HUES48 (cell line): ENCODE data around the gene CDKN1A.

Experiments used
- H3K27ac ChIP-seq: one replicate; pipeline ENCODE4 v1.7.0; 2013; ENCODE audit warnings: low read depth, low read length, inconsistent platforms
- H3K27me3 ChIP-seq: 2 replicates; pipeline ENCODE4 v1.6.1; 2013; ENCODE audit warnings: mild to moderate bottlenecking, low read length; ENCODE audit not compliant: control insufficient read depth, insufficient read depth
- H3K36me3 ChIP-seq: 2 replicates; pipeline ENCODE4 v1.6.1; 2013; ENCODE audit warnings: low read length; ENCODE audit not compliant: control insufficient read depth, insufficient read depth
- H3K4me1 ChIP-seq: 2 replicates; pipeline ENCODE4 v1.6.1; 2013; ENCODE audit warnings: mild to moderate bottlenecking, low read length; ENCODE audit not compliant: control insufficient read depth, insufficient read depth
- H3K4me3 ChIP-seq: 2 replicates; pipeline ENCODE4 v1.5.1; 2013; ENCODE audit warnings: mild to moderate bottlenecking, low read depth, low read length
- H3K9ac ChIP-seq: 2 replicates; pipeline ENCODE4 v1.6.1; 2013; ENCODE audit warnings: mild to moderate bottlenecking, low read depth, low read length, moderate library complexity
- H3K9me3 ChIP-seq: 2 replicates; pipeline ENCODE4 v1.6.1; 2013; ENCODE audit warnings: low read length; ENCODE audit not compliant: control insufficient read depth, insufficient read depth

CDKN1A gene

GRCh38 chr6:36679043-36679833 lies 724 bp downstream of the CDKN1A start:
- Histone ChIP-seq H3K27me3 (peaks cover 37% of the 10 kb centered on the region), H3K27ac (peak overlapping the region; percentile 55), H3K4me1 (peaks cover 23% of the 10 kb centered on the region)

GRCh38 chr6:36682328-36683144 lies 4.0 kb downstream of the CDKN1A start:
- H3K4me3 ChIP-seq, result no peak overlapping the region
- H3K27me3 ChIP-seq, result peaks cover 31% of the 10 kb centered on the region
- H3K36me3 ChIP-seq, result peaks cover 32% of the 10 kb centered on the region
- H3K9me3 ChIP-seq, result no peaks in the 10 kb centered on the region
- H3K4me1 ChIP-seq, result peaks cover 8% of the 10 kb centered on the region
- no peak overlapping the region for H3K9ac ChIP-seq
- H3K27ac ChIP-seq, result no peak overlapping the region

More at GRCh38 chr6:36679043-36679833, 724 bp downstream of the CDKN1A start:
- Histone ChIP-seq H3K36me3 (peaks cover 7% of the 10 kb centered on the region; the same call in 1 of the 2 replicates), H3K9ac (peak overlapping the region; percentile 58; the same call in 1 of the 2 replicates), H3K9me3 (no peaks in the 10 kb centered on the region), H3K4me3 (peak overlapping the region; percentile 82)

GRCh38 chr6:36683145-36683655 lies 4.7 kb downstream of the CDKN1A start:
- peaks cover 32% of the 10 kb centered on the region for H3K36me3 ChIP-seq
- peaks cover 25% of the 10 kb centered on the region for H3K27me3 ChIP-seq
- no peak overlapping the region for H3K27ac ChIP-seq
- 0 out of 2 replicates have a peak, but pooled peaks cover 1% of the 10 kb centered on the region for H3K4me1 ChIP-seq
- no peak overlapping the region for H3K4me3 ChIP-seq
- H3K9ac ChIP-seq, result no peak overlapping the region
- no peaks in the 10 kb centered on the region for H3K9me3 ChIP-seq

- Histone ChIP-seq H3K27ac (no peak overlapping the region), H3K36me3 (peaks cover 32% of the 10 kb centered on the region), H3K27me3 (peaks cover 22% of the 10 kb centered on the region), H3K4me1 (no peaks in the 10 kb centered on the region), H3K4me3 (no peak overlapping the region), H3K9ac (no peak overlapping the region), H3K9me3 (no peaks in the 10 kb centered on the region)
These were observed 5.3 kb downstream of the CDKN1A start for GRCh38 chr6:36683656-36684446.

- peaks cover 16% of the 10 kb centered on the region for H3K27me3 ChIP-seq
- H3K4me3 ChIP-seq, result no peak overlapping the region
- peaks cover 32% of the 10 kb centered on the region for H3K36me3 ChIP-seq
- no peaks in the 10 kb centered on the region for H3K4me1 ChIP-seq
- H3K27ac ChIP-seq, result no peak overlapping the region
- no peaks in the 10 kb centered on the region for H3K9me3 ChIP-seq
- no peak overlapping the region for H3K9ac ChIP-seq
These were observed 5.9 kb downstream of the CDKN1A start for GRCh38 chr6:36684447-36684812.

- Histone ChIP-seq H3K27me3 (peaks cover 7% of the 10 kb centered on the region), H3K27ac (no peak overlapping the region), H3K4me3 (no peak overlapping the region), H3K9ac (no peak overlapping the region), H3K36me3 (peaks cover 32% of the 10 kb centered on the region), H3K4me1 (no peaks in the 10 kb centered on the region), H3K9me3 (no peaks in the 10 kb centered on the region)
These were observed 6.8 kb downstream of the CDKN1A start for GRCh38 chr6:36685166-36685924.

GRCh38 chr6:36685926-36686667 lies 7.6 kb downstream of the CDKN1A start:
- H3K9me3 ChIP-seq, result no peaks in the 10 kb centered on the region
- peaks cover 32% of the 10 kb centered on the region for H3K36me3 ChIP-seq
- H3K27ac ChIP-seq, result no peak overlapping the region
- H3K9ac ChIP-seq, result no peak overlapping the region
- H3K27me3 ChIP-seq, result no peaks in the 10 kb centered on the region
- H3K4me1 ChIP-seq, result no peaks in the 10 kb centered on the region
- H3K4me3 ChIP-seq, result no peak overlapping the region

GRCh38 chr6:36686668-36687513 lies 8.4 kb downstream of the CDKN1A start:
- no peaks in the 10 kb centered on the region for H3K27me3 ChIP-seq
- no peaks in the 10 kb centered on the region for H3K9me3 ChIP-seq
- no peak overlapping the region for H3K9ac ChIP-seq
- H3K4me1 ChIP-seq, result no peaks in the 10 kb centered on the region
- H3K4me3 ChIP-seq, result no peak overlapping the region
- H3K36me3 ChIP-seq, result peaks cover 32% of the 10 kb centered on the region
- no peak overlapping the region for H3K27ac ChIP-seq

- Histone ChIP-seq H3K9ac (no peak overlapping the region), H3K4me3 (no peak overlapping the region), H3K9me3 (no peaks in the 10 kb centered on the region), H3K4me1 (no peaks in the 10 kb centered on the region), H3K36me3 (peaks cover 32% of the 10 kb centered on the region), H3K27me3 (no peaks in the 10 kb centered on the region), H3K27ac (no peak overlapping the region)
These were observed 9.7 kb downstream of the CDKN1A start for GRCh38 chr6:36688063-36688738.
